GM21367 (cell line): ENCODE results near the gene STRN3.

Experiments used
- ATAC-seq: cut with Tn5 transposase; IDR thresholded peaks from one replicate; pipeline ENCODE4 v1.9.1; 2021; ENCODE audit not compliant: unreplicated experiment

STRN3 gene

DNA sequence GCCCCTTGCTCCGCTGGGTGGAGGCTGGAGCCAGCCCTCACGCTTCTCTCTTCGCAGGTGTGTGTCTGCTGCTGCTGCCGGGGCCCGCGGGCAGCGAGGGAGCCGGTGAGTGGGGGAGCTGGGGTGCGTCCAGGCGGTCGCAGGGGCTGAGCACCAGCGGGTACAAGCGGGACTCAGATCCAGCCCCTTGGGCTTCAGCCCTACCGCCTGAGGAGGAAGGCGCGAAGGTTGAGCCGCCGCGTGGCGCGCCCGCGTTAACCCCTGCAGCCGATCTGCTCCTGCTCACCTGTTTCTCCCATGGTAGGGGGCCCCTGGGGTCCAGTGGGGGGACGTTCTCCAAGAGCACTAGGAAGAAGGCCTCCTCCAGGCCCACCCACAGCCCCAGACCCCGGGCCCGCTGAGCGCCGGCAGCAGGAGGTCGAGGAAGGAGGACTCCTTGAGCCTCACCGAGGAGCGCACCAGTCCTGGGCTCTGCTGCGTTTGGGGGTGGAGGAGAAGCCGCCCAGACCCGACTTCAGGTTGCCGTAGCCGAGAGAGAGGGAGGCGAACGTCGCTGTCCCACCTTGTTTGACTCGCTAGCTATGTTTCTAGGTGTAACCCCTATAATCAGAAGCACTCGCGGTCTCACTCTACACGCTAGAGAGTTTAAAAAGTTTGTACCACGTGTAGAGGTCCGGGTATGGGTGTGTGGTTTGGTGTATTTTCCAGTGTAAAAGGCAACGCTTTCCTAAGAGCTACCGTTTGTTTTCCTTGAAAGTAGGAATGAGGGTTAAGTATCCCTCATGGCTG is 151.0 kb downstream of the STRN3 start:
- ATAC-seq: peak; percentile 24

DNA sequence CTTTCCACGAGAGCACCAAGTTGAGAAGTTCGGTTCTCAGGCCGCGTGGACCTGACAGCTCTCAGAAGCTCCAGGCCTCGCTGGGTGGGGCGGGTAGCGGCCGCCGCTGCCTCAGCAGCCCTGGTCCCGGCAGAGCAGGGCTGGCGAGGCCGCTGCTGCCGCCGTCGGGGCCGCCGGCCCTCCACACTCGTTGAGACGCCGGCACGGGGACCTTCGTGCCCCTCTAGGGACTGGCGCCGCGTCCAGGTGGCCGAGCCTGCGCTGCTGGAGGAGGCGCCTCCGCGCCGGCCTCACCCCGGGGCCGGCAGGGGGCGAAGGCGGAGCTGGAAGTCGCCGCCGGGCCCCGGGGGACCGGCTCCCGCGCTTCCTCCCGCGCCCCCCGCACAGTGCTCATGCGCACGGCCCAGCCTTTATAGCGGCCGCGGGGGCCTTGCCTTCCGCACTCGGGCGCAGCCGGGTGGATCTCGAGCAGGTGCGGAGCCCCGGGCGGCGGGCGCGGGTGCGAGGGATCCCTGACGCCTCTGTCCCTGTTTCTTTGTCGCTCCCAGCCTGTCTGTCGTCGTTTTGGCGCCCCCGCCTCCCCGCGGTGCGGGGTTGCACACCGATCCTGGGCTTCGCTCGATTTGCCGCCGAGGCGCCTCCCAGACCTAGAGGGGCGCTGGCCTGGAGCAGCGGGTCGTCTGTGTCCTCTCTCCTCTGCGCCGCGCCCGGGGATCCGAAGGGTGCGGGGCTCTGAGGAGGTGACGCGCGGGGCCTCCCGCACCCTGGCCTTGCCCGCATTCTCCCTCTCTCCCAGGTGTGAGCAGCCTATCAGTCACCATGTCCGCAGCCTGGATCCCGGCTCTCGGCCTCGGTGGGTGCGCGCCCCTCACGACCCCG is 151.8 kb downstream of the STRN3 start, which contains the start of gene COCH:
COCH (plus strand) TSS at position 440 of the 879 bp plus-strand sequence; CDS start at position 820, 380 bp downstream.
- peak; percentile 73 for ATAC-seq

DNA sequence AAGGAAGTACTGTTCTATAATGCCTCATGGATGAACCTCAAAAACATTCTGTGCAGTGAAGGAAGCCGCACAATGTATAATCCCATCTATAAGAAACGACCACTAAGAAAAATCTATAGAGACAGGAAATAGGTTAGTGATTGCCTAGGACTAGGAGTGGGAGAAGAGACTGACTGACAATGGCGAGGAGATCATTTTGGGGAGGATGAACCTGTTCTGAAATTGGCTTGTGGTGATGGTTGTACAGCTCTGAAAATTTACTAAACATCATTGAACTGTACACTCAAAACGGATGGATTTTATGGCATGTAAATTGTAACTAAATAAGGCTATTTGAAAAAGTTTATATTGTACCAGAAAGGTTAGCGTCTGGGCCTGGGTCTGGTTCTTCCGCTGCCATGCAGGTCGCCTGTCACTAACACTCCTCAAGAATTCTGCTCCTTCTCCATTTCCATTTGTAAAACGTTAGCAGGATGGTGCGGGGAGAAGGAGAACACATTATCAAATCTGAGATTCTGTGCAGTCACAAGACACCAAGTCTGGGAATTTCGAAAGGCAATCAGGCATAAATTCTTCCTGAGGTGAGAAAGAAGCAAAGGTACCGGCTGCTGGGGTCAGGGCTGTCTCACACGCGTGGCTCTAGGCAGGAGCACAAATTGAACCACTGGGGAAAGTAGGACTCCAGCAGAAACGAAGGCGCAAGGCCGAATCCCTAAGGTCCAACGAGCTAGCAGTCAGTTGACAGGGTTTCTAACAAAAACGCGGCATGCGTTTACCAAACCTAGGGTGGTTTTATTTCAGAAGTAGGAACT is 152.7 kb downstream of the STRN3 start:
- ATAC-seq: no peak

DNA sequence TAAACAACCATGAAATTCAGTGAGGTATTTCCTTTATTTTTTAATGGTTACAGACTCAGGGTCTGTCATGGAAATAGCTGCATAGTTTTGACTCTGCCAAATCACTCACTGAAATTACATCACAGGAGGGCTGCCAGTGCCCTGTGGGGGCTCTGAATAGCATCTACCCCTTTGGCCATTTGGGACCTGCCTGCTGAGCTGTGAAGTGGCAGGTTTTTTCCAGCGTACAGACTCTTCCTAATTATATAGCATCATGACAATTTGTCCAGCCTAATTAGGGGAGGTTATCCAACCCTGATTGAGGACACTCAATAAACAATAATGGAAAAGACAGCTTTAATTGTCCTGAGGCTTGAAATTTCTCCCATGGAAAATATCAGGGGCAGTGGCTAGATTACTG is 153.6 kb downstream of the STRN3 start:
- ATAC-seq: no peak

DNA sequence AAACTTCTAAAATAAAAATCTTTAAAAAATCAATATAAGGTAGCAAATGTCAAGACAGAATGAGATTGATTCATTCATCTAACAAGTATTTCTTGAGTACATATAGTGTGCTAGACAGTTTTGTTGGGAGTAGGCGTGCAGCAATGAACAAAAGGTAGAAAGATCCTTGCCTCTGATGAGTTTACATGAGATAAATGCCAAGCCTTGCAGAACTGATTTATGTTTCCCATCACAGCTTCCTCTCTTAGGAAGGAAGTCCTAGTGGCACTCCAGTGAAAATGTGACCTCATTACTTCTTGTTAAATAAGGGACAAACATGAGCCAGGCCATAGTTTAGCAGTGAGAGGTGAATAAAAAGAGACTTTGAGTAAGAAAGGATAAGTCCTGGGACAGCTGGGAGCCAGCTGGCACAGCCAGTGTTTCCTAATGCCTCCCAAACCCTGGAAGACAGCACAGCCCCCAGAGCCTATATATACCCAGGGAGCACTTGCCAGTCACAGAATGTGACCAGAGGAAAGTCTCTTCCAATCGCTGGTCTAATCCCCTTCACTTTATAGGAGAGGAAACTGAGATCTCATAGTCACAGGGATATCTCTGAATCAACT is 156.5 kb downstream of the STRN3 start:
- ATAC-seq: no peak

DNA sequence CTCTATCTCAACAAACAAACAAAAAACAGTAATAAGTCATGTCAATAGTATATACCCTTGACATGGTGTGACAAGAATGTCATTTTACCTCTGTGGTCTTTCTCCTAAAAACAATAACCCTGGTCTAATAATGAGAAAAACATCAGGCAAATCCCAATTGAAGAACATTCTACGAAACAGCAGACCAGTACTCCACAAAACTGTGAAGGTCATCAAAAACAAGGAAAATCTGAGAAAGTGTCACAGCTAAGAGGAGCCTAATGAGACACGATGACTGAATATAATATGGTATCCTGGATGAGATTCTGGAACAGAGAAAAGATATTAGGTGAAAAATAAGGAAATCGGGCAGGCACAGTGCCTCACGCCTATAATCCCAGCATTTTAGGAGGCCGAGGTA is 157.4 kb downstream of the STRN3 start:
- ATAC-seq: no peak

DNA sequence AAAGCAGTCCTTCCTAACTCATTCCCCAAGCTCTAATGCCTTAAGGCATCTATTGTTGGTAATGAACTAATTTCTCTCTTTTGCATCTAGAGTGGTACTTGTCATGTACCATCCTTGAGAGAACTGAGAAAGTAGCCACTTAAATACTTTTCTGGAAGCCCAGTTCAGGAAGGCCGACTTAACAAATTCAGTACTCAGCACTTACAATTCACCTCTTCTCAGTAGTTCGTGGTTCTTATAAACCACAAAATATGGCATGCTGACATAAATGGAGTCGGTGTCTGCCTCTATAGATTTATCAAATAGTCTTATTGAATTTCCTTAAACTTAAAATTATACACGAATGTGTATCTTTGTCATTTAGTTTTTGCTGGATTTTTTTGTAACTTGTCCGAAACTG is 161.2 kb downstream of the STRN3 start:
- ATAC-seq: no peak

DNA sequence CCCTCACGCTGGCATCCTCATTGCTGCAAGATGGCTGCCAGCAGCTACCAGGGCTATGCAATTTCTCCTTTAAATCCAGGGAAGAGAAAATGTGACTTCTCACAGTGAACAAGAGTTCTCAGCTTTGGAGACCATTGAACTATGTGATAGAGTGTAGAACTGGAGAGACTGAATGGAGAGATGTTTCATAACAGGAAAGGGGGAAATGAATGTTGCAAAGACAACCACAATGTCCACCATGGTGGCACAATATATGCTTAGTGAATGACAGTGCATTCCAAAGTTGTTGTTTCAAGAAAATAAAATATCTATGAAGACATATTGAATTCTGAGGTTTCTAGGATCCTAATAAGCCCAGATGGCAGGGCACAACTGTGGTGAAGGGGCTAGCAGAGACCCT is 165.0 kb downstream of the STRN3 start:
- no peak for ATAC-seq

DNA sequence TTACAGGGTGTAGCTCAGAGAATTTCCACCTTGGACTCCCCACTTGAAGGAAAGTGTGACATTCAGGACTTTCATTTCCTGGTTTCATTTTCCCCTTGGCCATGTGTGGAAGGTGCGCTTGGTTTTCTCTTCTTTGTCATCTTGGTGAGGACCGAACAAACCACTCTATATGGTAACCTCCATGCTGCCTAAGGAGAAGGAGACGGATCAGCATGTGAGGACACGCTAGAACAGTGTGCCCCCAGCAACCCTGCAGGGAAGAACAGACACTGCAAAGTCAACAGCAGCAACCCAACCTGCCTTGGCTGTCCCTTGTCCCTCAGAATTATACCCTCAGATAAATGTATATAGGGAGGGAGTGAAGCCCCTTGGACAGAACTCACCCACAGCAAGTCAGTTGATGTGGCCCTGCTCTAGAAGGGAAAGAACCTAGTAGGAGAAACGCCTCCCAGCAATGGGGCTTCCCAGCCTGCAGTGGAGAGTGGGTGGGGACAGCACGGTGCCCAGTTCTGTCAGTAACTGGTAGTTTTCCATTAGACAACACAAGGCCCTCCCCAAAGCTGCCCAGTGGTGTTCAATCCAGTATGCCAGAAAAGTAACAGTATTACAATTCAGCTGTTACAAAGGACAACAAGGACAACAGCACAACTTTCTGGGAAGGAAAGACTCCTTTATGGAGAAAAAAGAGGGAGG is 170.7 kb downstream of the STRN3 start:
- peak; percentile 68 for ATAC-seq

DNA sequence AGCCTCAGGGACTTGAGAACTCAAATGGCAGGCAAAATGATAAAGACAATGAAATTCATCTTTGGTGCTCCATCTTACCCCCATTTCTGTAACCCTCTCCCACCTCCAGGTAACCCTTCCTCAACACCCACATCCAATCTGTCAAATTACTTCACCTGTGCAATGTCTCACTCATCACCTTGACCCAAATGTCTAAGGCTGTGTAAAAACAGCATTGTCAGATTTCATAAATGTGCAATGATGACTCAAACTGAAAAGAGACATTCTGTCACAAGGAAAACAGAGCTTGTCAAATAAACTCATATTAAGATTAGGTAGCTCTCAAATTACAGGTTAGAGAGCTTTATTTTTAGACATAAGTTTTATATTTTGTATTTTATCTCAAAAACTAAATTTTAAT is 171.7 kb downstream of the STRN3 start:
- ATAC-seq: peak; percentile 40

DNA sequence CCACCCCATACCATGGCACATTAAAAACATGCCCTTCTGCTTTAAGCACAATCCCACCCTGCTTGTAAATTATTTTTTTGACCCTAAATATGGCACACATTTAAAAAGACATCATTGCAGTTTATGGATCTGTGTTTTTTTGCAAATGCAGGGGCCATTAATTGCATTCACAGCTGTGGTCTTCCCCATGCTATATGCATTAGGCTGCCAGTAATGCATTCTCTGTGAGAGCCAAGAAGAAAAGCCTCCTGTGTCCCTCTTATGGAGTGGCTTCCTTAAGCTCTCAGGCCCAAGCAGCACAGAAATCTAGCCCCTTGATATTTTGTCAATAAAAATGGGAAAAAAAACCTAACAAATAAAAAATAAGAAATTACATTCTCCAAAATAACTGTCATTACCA is 172.2 kb downstream of the STRN3 start:
- ATAC-seq: no peak

DNA sequence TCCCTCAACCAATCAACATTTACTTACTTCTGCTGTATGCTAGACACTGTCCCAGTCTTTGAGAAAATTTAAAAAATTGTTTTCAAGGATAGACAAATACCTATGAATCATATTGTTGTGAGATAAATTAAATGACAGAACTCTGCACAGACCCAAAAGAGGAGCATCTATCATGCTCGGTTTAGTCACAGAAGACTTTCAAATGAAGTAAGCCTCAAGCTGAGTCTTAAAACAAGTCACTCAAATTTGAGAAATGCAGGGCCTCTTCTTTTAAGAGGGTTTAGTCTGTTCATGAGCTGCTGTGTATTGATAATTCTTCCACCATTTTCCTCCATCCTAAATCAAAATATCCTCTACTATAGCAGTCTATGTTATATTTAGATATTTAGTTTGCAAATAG is 176.2 kb downstream of the STRN3 start:
- no peak for ATAC-seq

DNA sequence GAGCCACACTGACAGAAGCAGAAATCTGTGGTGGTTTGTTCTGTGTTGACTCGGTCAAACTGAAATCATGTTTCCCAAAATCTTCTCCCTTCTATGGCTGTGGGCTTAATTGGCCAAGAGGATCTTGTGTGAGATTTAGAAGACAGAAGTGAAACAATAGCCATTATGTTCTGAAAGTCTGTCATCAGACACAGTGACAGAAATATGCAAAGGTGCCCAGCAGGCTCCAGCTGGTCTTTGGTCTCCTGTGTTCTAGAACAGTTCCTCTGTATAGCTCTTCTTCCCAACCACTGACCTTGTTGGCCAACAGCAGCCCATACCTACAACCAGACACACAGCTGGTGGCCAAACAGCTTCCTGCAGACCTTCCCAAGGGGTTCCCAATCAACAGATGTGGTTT is 176.8 kb downstream of the STRN3 start:
- ATAC-seq: peak; percentile 96

DNA sequence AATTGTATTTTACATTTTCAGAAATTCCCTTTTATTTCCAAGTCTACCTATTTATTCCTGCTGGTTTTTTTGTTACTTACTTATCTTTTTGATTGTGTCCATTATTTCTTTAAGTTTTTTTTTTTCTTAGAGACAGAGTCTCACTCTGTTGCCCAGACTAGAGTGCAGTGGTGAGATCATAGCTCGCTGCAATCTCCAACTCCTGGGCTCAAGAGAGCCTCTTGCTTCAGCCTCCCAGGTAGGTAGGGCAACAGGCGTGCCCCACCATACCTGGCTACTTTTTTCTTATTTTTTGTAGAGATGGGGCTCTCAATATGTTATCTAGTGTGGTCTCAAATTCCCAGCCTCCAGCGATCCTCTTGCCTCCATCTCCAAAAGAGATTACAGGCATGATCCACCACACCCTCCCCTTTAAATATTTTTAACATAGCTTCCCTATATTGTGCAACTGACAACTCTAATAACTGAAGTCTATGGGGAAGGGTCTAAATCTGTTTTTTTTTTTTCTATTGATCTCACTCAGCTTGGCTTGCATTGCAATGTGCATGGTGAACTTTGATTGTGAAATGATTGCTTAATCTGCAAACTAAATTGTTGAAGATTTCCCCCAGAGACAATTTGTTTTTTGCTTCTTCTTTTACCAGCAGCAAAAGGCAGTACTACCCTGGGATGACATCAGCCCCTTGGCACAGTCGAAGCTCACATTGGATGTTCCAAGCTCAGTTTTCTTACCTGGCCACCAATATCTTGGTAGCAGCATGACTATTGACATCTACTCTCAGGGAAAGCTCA is 177.5 kb downstream of the STRN3 start:
- peak; percentile 23 for ATAC-seq
